HG03521 (cell line): ENCODE results near the gene CD276.
"Not testable (repeated sequence)": the region's sequence is repeated elsewhere in the genome, so short reads cannot be mapped to it uniquely, and the experiment has no call there.

Source experiments
- ATAC-seq: cut with Tn5 transposase; IDR thresholded peaks from one replicate; pipeline ENCODE4 v1.9.1; 2021; ENCODE audit warnings: mild to moderate bottlenecking, moderate library complexity; ENCODE audit not compliant: unreplicated experiment

CD276 gene

DNA sequence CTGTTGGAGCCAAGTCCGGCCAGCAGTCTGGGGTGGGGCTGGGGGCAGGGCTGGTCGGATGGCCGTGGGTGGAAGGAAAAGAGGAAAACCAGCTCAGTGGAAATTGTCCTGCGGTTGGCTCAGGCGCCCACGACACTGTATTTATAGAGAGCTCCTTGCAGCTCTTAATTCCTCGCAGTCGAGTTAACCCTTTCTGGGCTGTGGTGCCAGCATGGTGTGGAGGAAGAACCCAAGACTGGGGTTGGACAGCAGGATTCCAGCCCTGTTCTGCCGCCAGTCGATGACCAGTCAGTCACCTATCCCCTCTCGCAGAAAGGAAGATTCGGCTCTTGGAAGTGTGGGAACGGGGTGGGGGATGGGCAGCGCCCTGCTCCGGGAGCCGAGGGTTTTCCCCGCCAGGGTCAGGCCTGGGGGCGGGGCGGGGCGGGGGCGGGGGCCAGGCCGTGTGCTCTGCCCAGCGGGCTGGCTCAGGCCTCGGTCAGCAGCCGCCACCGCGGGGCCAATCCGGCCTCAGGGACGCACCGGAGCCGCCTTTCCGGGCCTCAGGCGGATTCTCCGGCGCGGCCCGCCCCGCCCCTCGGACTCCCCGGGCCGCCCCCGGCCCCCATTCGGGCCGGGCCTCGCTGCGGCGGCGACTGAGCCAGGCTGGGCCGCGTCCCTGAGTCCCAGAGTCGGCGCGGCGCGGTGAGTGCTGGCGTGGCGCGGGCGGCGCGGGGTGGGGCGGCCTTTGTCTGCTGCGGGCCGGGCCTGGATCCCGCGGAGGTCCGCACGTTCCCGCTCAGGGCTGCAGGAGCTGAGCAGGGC lies at the start of gene CD276:
TSS of gene CD276 (plus strand) at position 607 of the 804 bp plus-strand sequence. CDS start 15,257 bp downstream, outside the sequence.
- no peak for ATAC-seq

DNA sequence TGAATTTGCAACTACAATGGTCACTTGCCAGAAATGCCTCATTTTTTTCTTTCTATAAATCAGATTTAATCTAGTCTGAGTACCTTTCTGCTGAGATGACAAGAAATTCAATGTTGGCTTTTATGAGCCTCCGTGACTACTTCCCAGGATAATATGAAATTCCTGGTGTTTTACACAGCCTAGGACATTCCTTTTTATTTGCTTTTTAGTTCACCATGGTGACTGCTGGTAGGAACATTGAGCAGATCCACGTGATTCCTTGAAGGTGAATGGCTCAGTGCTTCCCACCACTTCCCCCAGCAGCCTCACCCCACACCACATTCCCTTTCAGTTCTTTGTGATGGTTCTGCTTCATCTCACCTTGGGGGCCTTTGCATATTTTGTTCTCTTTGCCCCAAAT lies 46.7 kb upstream of the CD276 start:
- no peak for ATAC-seq

DNA sequence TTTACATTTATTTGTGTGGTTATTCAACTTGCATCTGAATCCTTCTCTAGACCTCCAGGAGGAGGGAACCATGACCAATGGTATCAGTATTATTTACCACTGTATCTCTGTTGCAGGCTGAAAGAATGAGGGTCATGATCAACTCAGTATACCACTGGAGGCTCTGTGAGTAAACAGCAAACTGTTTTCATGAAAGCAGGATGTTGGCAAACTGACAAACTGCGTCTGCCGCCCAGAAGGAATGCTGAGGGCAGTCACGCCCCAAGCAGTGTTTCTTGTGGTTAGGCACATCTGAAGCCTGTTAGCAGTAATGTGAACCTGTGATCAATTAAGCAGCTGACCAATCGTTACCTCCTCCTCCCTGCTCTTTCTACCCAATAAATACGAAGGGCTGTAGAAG lies 44.7 kb upstream of the CD276 start:
- not testable (repeated sequence) for ATAC-seq

DNA sequence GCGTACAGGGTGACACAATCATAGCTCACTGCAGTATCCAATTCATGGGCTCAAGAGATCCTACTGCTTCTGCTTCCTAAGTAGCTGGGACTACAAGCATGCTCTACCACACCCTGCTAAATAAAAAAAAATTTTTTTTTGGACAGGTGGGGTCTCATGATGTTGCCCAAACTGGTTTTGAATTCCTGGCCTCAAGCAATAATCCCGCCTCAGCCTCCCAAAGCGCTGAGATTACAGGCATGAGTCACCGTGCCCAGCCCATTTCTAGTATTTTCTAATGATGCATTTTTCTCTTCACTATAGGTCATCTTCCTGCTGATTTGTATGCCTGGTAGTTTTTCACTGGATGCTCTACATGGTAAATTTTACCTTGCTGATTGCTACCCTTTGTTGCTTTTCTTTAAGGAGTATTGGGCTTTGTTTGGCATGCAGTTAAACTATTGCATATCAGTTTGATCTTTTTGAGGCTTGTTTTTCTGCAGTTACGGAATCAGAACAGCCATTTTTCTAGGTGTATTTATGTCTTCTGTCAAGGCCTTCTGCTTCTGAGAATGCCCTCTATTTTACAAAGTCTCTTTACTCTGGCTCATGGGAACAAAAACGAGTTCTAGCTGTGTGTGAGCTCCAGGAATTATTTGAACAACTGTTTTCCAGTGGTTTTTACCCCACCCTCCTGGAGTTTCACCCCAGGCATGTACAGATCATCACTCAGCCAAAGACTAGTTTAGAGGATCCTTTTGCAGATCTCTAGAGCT lies 36.7 kb upstream of the CD276 start:
- no peak for ATAC-seq

DNA sequence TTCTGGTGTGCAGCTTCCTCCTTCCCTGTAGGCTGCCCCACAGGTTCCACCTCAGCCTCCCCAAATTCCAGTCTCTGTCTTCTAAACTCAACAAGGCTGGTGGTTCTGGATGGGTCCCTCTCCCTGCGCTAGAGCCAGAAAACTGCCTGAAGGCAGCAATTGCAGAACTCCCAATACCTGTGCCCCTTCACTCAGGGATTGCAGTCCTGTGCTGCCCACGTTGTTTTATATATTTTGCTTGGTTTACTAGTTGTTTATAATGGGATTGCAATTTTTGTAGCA lies 36.2 kb upstream of the CD276 start:
- ATAC-seq, result no peak

DNA sequence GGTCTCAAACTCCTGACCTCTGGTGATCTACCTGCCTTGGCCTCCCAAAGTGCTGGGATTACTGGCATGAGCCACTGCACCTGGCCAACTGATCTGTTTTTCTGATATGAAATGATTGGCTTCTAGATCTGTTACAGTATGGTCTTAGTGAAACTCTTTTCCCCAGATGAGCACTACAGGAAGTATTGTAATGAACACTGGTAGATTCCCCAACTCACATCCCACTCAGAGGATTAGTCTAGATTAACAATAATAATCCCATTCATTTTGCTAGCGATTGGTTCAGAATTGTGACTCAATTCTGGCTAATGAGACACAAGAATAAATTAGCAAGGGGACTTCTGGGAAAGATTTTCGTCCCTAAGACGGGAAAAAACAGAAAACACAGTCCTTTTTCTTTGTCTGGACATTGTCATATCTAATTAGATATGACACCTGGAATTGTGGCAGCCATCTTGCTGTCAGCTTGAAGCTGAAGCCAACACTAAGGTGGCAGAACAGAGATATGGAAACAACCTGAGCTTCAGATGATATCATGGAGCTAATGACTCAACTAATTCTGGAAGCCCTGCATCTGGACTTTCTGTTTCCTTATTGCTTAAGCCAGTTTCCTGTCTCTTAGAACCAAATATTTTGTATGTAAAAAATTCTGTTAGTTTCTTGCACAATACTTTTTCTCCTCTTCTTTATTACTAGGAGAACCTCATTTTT lies 33.6 kb upstream of the CD276 start:
- ATAC-seq, result no peak

DNA sequence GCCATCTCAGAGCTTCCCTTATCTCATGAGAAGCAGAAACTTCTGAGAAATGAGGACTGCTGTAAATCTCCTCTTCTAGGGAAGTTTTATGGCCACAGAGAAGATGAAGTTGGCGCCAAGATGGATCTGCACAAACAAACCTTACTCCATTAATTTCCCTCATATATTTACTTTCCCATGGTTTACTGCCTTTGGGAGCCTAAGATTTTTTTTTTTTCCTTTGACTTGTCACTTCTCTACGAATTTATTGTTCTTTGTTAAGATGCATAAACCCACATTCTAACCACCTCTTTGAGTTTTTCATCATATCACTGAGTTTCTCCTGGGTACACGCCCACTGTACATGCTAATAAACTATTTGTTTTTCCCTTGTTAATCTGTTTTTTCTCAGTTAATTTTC lies 29.5 kb upstream of the CD276 start:
- ATAC-seq, result no peak

DNA sequence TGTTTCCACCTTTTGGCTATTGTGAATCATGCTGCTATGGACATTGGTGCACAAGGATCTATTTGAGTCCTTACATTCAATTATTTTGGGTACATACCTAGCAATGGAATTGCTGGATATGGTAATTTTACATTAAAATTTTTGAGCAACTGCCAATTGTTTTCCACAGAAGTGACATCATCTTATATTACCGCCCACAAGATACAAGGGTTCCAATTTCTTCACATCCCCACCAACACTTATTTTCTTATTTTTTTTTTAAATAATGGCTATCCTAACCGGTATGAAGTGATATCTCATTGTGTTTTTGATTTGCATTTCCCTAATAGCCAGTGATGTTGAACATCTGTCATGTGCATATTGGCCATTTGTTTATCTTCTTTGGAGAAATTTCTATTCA lies 28.5 kb upstream of the CD276 start:
- no peak for ATAC-seq

DNA sequence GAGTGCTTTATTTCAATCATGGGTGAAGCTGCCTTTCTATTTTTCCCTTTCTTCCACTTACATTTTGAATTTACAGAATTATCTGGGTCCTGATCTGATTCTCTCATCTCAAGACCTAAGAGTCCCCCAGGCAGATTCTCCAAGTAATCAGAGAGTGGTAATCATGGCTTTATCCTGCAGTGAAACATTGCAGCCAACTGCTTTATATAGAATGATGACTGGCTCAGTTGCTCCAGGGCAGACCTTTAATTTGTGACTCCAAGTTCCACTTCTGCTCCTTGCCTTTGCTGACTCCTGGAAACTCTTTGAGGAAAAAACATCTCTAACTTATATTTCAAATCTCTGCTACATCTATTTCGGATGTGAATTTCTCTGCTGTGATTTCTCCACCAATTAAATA lies 25.5 kb upstream of the CD276 start:
- ATAC-seq, result no peak

DNA sequence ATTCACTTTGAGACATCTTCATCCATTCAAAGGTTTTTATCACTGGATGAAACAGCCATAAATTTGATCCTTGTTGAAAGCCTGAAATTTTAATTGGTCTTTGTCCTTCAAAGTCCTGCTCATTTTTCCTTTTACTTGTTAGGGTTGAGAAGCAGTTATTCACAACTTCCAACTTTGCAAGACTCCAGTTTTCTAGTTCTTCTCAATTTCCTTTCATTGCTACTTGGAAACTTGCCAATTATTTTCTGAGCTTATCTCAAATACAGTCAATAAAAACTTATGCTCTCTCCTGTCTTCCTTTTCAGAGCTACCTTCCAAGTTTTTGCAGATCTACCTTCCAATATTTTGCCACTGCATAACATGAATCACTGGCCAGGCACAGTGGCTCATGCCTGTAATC lies 23.7 kb upstream of the CD276 start:
- no peak for ATAC-seq

DNA sequence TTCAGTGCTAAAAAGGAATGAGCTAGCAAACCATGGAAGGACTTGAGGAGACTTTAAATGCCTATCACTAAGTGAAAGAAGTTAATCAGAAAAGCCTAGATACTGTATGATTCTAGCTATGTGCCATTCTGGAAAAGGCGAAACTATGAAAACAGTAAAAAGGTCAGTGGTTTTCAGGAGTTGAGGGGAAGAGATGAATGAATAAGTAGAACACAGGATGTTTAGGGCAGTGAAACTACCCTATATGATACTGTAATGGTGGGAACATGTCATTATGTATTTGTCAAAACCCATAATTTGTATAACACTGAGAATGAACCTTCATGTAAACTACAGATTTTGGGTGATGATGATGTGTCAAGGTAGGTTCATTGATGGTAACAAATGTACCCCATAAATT lies 9.6 kb upstream of the CD276 start:
- ATAC-seq, result no peak

DNA sequence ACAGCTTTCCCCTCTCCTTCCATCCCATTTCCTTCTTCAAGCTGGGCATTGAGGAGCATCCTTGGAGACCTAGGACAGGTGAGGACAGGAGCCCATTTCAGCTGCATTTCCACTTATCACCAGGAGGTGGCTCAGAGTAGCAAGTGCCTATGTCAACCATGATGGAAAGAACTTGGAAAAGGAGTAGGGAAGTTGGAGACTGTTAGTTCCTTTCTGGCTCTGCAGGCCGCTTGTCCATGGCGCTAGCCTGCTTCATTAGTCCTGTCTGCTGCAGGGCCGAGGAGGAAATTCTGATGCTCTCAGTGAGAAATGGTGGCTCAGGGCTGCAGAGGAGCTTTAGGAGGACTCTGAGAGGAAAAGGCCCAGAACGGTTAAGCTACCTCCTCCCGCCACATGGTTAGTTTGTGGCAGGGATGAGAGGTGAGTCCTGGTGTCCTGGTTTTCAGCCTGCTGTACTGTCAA lies 7.0 kb upstream of the CD276 start:
- no peak for ATAC-seq

DNA sequence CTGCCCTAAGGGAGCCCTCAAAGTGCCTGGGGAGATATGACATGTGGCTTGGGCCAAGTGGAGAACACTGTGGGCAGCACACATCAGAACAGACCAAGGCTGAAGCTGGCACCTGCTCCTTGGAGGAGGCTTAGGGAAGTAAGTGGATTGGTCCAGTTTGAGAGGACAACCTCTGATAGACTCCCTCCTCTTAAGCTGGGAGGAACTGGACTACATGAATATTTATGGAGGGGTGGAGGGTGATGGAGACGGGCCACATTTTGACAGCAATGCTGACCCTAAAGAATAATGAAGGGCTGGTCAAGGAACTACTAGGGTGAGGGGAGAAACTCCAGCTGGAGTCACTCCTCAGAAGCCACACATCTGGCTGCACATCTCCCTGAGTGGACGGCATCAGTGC lies 6.5 kb upstream of the CD276 start:
- no peak for ATAC-seq

DNA sequence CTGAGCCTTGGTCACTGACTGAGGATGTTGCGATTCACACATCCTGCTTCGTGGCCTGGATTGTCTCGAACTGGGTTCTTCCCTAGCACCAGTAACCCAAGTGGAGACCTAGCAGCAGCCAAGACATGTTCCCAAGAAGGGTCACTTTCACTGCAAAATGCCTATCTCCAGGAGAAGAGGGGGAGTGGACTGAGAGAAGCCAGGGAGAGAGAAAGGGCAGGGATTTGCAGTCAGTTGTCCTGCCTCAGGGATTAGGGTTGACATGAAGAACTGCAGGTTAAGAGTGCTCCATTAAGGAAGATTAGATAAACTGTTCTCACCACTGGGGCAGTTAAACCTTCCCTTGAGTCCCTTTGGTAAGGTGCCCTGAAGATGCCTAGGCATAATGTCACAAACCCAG lies 5.7 kb upstream of the CD276 start:
- ATAC-seq, result no peak

DNA sequence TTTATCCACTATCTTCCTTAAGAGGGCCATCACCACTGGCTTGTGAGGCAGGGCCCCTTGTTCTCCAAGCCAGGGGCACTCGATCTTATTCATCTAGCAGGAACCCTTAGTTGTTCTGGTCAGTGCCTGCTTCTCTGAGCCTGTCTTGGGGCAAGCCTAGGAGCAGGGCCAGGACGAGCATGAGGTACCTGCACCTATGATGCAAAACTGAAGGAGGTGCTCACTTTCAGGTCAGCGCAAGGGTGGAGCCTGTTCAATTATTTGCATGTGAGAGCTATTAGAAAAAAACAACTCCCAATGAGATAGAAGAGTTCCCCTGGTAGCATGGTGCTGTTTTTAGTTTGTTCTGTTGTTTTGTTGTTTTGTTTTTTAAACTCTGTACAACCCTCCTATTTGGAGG lies 5.0 kb upstream of the CD276 start:
- ATAC-seq, result no peak

DNA sequence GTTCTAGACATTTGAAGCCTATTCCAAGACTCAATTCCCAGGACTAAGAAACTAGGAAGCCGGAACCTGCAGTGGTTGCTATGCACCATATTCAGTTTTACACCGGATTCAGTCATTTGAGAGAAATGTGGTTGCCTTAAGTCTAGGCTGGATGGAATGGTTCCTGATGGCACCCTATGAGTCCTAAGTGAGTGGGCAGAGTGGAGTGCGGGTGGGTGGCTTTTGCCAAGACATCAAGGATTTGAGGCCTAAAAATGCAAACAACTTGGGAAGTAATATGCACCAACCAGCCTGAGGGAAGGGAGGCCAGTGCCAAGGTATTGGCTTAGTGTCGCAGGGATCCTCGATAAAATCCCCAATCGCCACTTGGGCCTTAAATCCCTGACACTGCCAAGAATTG lies 4.2 kb upstream of the CD276 start:
- no peak for ATAC-seq

DNA sequence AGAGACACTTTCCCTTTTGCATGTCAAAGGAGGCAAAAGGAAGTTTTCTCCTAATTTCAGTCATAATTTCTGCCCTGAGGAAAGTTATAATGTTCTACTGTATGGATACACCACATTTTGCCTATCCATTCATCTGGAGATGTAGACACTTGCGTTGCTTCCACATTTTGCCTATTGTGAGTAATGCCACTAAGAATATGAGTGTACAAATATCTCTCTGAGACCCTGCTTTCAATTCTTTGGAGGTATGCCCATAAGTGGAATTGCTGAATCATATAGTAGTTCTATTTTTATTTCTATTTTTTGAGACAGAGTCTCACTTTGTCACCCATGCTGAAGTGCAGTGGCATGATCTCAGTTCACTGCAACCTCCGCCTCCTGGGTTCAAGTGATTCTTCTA lies 3.6 kb upstream of the CD276 start:
- no peak for ATAC-seq

DNA sequence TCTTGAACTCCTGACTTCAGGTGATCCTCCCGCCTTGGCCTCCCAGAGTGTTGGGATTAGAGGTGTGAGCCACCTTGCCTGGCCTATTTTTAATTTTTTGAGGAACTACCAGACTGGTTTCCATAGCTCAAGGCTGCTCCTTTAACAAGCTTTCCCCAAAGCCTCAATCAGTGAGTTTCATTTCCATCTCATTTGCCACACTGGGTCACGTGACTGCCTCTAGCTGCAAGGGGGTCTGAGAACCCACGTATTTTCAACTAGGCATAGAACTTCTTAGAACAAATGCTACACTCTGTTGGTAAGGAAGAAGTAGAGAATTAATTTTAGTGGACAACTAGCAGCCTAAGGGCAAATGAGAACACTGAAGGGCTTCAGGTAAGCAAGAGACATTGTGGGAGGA lies 3.1 kb upstream of the CD276 start:
- no peak for ATAC-seq

DNA sequence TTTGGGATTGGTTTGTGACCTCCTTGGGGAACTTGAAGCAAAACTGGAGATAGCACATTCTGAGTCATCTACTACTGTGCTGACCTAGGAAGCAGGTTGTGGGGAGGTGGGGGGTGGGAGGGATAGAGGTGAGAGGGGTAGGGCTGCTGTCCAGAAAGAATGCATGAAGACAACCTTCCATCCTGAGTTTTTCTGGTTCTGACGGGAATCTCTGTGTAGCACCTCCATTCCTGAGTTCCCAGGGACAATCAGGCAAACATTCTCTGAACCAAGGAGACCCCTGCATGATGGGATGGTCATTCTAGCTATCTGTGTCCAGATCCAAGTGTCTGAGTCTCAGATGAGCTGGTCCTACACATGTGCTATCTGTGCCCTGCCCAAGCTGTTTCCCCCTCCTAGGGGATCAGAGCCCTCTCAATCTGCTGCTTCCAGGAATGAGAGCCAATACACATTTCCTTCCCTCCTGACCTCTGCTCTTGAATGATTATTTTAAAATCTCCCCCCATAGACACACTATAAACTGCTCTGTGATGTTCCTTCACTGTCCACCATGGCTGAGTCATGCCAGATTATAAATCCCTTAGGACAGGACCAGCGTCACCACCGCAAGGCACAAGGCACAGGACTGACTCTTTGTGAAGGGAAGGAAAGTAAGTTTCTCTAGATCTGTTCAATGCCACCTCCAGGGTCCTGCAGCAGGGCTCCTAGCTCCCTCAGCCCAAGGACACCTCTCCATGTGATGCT lies 2.2 kb upstream of the CD276 start:
- ATAC-seq, result no peak

DNA sequence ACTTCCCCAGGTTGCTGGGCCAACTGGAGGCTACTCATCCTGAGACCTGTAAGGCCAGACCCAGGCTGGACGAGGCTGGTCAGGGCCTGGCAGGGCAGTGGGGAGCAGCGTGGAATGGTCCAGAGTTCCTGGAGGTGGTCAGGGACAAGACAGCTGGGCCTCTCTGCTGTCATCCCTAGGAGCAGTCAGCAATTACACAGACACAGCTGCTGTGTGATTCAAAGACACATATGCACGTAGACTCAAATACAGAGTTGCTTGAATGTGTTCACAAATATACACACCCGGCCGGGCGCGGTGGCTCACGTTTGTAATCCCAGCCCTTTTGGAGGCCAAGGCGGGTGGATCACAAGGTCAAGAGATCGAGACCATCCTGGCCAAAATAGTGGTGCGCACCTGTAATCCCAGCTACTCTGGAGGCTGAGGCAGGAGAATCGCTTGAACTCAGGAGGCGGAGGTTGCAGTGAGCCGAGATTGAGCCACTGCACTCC lies 1.5 kb upstream of the CD276 start:
- no peak for ATAC-seq

DNA sequence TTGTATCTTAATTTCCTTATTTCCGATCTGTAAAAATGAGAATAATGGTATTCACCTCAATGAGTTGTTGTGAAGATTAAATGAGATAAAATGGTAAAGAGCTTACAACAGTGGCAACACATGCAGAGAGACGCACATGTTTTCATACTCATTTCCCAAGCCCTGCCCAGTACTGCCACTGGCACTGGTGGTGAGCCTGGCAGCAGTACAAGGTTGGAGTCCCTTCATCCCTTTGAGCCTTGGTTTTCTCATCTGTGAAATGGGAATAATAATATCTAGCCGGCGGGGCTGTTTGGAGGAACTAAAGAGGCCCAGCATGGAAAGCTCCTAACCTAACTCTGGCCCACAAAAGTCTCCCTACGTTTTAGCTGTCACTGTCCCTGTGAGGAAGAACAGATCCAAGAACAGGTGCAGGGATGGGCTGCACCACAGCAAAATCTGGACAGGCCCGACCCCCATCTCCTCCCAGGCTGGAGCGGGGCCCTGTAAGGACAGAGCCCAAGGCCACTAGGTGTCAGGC lies 866 bp upstream of the CD276 start:
- ATAC-seq, result no peak
